Esophagus squamous epithelium (tissue), 5 donors: ENCODE results near the gene PLA2G1B. TPM values are rescaled to one million over a fixed set of nuclear protein-coding genes. Genes with fewer than 3 reads are reported as not detected.

Experiments used
- DNase-seq: peaks from one replicate; lab custom pipeline; 2025; lab: John Stamatoyannopoulos, UW
- H3K27ac ChIP-seq, 4 donors: fragments of 200-600 bp; sonication (generic); one replicate each; pipeline ENCODE4 v1.5.1; 2016 to 2019; ENCODE audit warnings: mild to moderate bottlenecking in 1 of 4
- H3K27me3 ChIP-seq, 4 donors: fragments of 200-600 bp; sonication (generic); 1 replicate in 3 of 4; 2 replicates in 1 of 4; pipeline versions ENCODE4 v1.5.1 to v1.6.0; 2017 to 2021; ENCODE audit warnings: antibody characterized with exemption in 1 of 4
- H3K36me3 ChIP-seq, 3 donors: fragments of 200-600 bp; sonication (generic); one replicate each; pipeline ENCODE4 v1.5.1; 2016 to 2019
- H3K4me1 ChIP-seq, 3 donors: fragments of 200-600 bp; sonication (generic); one replicate each; pipeline ENCODE4 v1.5.1; 2017 to 2019
- H3K4me3 ChIP-seq, 4 donors: fragments of 200-600 bp; sonication (generic); 1 replicate in 3 of 4; 2 replicates in 1 of 4; pipeline ENCODE4 v1.5.1; 2016 to 2019; ENCODE audit warnings: mild to moderate bottlenecking in 2 of 4, moderate library complexity in 1 of 4
- H3K9me3 ChIP-seq, 3 donors: fragments of 200-600 bp; sonication (generic); one replicate each; pipeline ENCODE4 v1.5.1; 2016 to 2019
- POLR2A ChIP-seq, 4 donors: fragments of 450-650 bp; IDR thresholded peaks; one replicate each; pipeline ENCODE4 v1.6.1; 2017; ENCODE audit warnings: antibody characterized with exemption in 4 of 4, mild to moderate bottlenecking in 4 of 4, moderate library complexity in 3 of 4
- WGBS, 2 donors: methylation state at CpG; one replicate each; pipeline ENCODE4 v1.1.5; 2018; 5-methylcytosine and 5-hydroxymethylcytosine counted together
- intact Hi-C: fragments of 100-400 bp; cut with DNase I; formaldehyde crosslinking; loops from one replicate; pipeline ENCODE4 v1.15.0; 2022
- total RNA-seq, 4 donors: library from RNA; depleted of rRNA; stranded (reverse); fragments of >200 nt; gene quantifications; one replicate each; pipeline ENCODE4 v1.1.0, GENCODE V29; 2016
- TF ChIP-seq, protein P1 (sequence below), 6 experiments: fragments of 450-650 bp in 4 of 6; fragments of 200-600 bp in 2 of 6; sonication (generic) in 2 of 6; IDR thresholded peaks; one replicate each; pipeline ENCODE4 v1.5.1; 2016 to 2019; ENCODE audit warnings: antibody characterized with exemption in 6 of 6, mild to moderate bottlenecking in 4 of 6, moderate library complexity in 4 of 6
- donor health status: DM: yes; HTN: yes; CAD: no.

PLA2G1B gene
- not detected for total RNA-seq

DNA sequence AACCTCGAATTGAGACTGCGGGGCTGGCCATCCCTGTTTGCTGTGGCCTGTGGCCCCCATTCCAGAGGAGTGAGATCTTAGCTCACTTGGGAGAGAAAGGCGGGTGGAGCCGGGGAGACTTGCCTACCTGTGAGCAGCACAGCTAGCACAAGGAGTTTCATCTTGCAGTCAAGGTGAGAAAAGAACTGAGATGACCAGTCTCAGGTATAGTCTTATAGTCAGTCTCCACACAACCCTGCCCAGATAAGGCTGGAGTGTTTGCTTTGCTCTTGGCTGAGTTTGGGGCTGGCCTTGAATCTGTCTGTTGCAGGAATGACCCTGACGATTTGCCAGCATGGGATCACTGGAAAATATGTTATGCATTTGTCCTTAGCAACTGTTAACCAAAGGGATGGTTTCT, at the start of gene PLA2G1B:
Gene PLA2G1B, minus strand, starts transcription at position 187 of the 400 bp plus-strand sequence. Its CDS starts 26 bp downstream, at position 161.
- Histone ChIP-seq H3K4me1 (peaks cover 0 to 13% (median 0%) of the 10 kb centered on the region in 3 donors), H3K27me3 (peaks cover 0 to 6% (median 0%) of the 10 kb centered on the region in 4 donors), H3K27ac (no peak within 1 kb of the TSS), H3K9me3 (no peaks in the 10 kb centered on the region), H3K4me3 (no peak within 1 kb of the TSS), H3K36me3 (no peaks in the 10 kb centered on the region)
- DNase-seq = no peak
- TF ChIP-seq POLR2A (IDR thresholded peaks at IDR 0.05) = no peak
- TF ChIP-seq, protein P1, sequence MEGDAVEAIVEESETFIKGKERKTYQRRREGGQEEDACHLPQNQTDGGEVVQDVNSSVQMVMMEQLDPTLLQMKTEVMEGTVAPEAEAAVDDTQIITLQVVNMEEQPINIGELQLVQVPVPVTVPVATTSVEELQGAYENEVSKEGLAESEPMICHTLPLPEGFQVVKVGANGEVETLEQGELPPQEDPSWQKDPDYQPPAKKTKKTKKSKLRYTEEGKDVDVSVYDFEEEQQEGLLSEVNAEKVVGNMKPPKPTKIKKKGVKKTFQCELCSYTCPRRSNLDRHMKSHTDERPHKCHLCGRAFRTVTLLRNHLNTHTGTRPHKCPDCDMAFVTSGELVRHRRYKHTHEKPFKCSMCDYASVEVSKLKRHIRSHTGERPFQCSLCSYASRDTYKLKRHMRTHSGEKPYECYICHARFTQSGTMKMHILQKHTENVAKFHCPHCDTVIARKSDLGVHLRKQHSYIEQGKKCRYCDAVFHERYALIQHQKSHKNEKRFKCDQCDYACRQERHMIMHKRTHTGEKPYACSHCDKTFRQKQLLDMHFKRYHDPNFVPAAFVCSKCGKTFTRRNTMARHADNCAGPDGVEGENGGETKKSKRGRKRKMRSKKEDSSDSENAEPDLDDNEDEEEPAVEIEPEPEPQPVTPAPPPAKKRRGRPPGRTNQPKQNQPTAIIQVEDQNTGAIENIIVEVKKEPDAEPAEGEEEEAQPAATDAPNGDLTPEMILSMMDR (IDR thresholded peaks at IDR 0.05) = no peak
- intact Hi-C loops = no loop called here
- WGBS, 2 donors = 60 to 83% methylated on average over 3 to 4 of the region's 5 CpGs

DNA sequence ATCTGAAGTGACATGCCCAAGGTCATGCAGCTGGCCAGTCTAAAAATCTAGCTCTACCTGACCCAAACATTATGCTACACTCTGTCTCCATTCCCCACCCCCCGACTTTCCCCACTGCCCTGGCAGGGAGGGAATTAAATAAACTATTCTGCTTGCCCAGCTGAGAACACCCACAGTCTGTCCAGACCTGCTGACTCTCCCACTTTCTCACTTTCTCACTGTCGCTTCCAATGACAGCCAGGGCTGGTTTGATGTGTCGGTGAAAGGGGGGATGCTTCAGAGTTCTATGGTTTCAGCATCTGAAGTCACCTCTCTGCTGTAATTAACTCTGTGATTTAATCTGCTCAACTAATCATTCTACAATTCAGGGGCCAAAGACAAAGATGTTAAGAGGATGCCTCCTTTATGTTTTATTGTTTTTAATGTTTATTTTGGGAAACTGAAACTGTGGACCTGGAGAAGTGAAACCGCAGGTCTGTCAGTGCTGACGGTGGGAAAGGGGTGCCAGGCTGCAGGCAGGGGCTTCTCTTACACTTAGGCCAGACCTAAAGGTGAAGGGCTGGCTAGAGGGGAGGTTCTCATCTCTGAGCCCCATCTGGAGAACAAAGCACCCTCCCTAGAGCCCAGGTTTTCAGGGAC, 49.5 kb upstream of the PLA2G1B start:
- no peak overlapping the region for H3K4me3 ChIP-seq
- H3K4me1 ChIP-seq = no peaks in the 10 kb centered on the region
- no peaks in the 10 kb centered on the region for H3K36me3 ChIP-seq
- DNase-seq = no peak
- H3K27me3 ChIP-seq = peaks cover 0 to 76% (median 2%) of the 10 kb centered on the region in 4 donors
- 24 to 41% methylated on average over 4 to 5 of the region's 5 CpGs for WGBS, 2 donors
- intact Hi-C loops = no loop called here
- no peak for TF ChIP-seq POLR2A (IDR thresholded peaks at IDR 0.05)
- TF ChIP-seq, protein P1 (IDR thresholded peaks at IDR 0.05) = no peak
- no peak overlapping the region for H3K27ac ChIP-seq
- H3K9me3 ChIP-seq = no peaks in the 10 kb centered on the region

DNA sequence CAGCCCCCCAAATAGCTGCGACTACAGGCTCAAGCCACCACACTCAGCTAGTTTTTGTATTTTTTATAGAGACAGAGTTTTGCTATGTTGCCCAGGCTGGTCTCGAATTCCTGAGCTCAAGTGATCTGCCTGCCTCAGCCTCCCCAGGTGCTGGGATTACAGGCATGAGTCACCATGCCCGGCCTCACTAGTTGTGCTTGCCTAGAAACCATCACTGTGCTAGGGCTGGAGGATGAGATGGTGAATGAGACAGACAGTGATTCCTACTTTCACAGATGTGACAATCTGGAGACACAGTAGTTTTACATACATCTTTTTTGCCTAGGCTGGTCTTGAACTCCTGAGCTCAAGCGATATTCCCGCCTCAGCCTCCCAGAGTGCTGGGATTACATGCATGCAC, 48.8 kb upstream of the PLA2G1B start:
- intact Hi-C loops = no loop called here
- WGBS, 2 donors = 54 to 70% methylated on average over 5 of the region's 5 CpGs
- Histone ChIP-seq H3K9me3 (no peaks in the 10 kb centered on the region), H3K4me3 (no peak overlapping the region), H3K36me3 (no peaks in the 10 kb centered on the region), H3K4me1 (no peaks in the 10 kb centered on the region), H3K27me3 (peaks cover 0 to 78% (median 3%) of the 10 kb centered on the region in 4 donors), H3K27ac (no peak overlapping the region)
- no peak for DNase-seq
- TF ChIP-seq POLR2A (IDR thresholded peaks at IDR 0.05) = no peak
- TF ChIP-seq, protein P1 (IDR thresholded peaks at IDR 0.05) = no peak

DNA sequence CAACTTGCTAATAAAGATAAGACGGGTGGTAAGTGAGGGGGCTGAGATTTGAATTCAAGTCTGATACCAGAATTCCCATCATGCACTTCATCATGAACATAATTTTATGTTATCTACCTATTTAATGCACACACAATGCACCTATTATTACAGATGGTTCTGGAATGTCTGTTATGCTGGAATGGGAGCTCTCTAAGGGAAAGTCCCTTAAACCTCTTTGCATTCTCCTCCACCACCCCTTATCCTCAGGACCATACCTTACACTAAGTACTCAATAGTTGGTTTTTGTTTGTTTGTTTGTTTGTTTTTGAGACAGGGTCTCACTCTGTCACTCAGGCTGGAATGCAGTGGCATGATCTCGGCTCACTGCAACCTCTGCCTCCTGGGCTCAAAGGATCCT, 48.4 kb upstream of the PLA2G1B start:
- intact Hi-C loops = no loop called here
- TF ChIP-seq, protein P1 (IDR thresholded peaks at IDR 0.05) = no peak
- TF ChIP-seq POLR2A (IDR thresholded peaks at IDR 0.05) = no peak
- H3K4me1 ChIP-seq = no peaks in the 10 kb centered on the region
- no peaks in the 10 kb centered on the region for H3K36me3 ChIP-seq
- H3K4me3 ChIP-seq = no peak overlapping the region
- no peak overlapping the region for H3K27ac ChIP-seq
- DNase-seq = no peak
- no peaks in the 10 kb centered on the region for H3K9me3 ChIP-seq
- WGBS, 2 donors = 46 to 59% methylated on average over 2 of the region's 2 CpGs
- H3K27me3 ChIP-seq = peaks cover 0 to 79% (median 6%) of the 10 kb centered on the region in 4 donors

DNA sequence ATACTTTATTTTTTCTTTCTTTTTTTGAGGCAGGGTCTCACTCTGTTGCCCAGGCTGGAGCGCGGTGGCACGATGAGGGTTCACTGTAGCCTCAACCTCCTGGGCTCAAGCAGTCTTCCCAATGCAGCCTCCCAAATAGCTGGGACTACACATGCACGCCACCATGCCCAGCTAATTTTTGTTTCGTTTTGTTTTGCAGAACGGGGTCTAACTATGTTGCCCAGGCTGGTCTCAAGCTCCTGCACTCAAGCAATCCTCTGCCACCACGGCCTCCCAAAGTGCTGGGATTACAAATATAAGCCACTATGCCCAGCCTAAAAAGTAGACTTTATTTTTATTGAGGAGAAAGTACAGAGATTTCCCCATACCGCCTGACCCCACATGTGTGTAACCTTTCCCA, 46.1 kb upstream of the PLA2G1B start:
- intact Hi-C loops = no loop called here
- DNase-seq = no peak

More for the DNA sequence above, 46.1 kb upstream of the PLA2G1B start:
- Histone ChIP-seq H3K9me3 (no peaks in the 10 kb centered on the region), H3K27ac (no peak overlapping the region), H3K36me3 (no peaks in the 10 kb centered on the region), H3K4me1 (peaks cover 4 to 12% (median 9%) of the 10 kb centered on the region in 3 donors), H3K4me3 (no peak overlapping the region), H3K27me3 (peaks cover 5 to 84% (median 20%) of the 10 kb centered on the region in 4 donors)
- TF ChIP-seq POLR2A (IDR thresholded peaks at IDR 0.05) = no peak
- TF ChIP-seq, protein P1 (IDR thresholded peaks at IDR 0.05) = no peak
- WGBS, 2 donors = 88 to 94% methylated on average over 8 of the region's 8 CpGs
